ENCODE data around the gene DDX49. TPM values are rescaled to one million over a fixed set of nuclear protein-coding genes. Genes with fewer than 3 reads are reported as not detected.

DDX49 gene
- total RNA-seq, 2 experiments from 2014 or later = 47.9 to 49.7 TPM

DNA sequence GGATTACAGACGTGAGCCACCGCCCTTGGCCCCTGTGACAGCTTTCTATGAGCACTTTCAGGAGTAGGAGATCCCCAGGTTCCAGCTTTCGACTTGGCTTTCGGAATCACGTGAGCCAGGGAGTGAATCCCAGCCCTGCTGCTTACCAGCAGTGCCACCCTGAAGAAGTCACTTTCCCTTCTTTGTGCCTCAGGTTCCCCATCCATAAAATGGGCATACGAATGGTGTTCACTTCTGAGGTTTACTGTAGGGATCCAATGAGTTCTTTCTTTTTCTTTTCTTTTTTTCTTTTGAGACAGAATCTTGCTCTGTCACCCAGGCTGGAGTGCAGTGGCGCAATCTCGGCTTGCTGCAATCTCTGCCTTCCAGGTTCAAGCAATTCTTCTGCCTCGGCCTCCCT, 25.8 kb downstream of the DDX49 start:
- ChIA-PET POLR2A (no interaction called here), CTCF (no interaction called here)
- H3K9me3 Mint-ChIP-seq = no peaks in the 10 kb centered on the region
- peaks cover 29% of the 10 kb centered on the region for H3K27me3 Mint-ChIP-seq
- peaks cover 35% of the 10 kb centered on the region for H3K4me1 ChIP-seq (ENCODE audit: insufficient read depth, low read length)
- H3K4me3 Mint-ChIP-seq = no peak overlapping the region
- H3K27me3 ChIP-seq (ENCODE audit: control insufficient read depth in 1 of 2, insufficient read depth in 2 of 2, low read length in 2 of 2) = peaks cover 9 to 14% of the 10 kb centered on the region in 2 experiments
- no peak overlapping the region for H3K27ac ChIP-seq (ENCODE audit: low read depth in 1 of 2, low read length in 2 of 2)
- no peak for ATAC-seq (ENCODE audit: poor library complexity)
- no peak overlapping the region for H3K27ac Mint-ChIP-seq
- H3K36me3 ChIP-seq (ENCODE audit: insufficient read depth, low read length) = no peaks in the 10 kb centered on the region
- no peaks in the 10 kb centered on the region for H3K4me1 Mint-ChIP-seq (ENCODE audit: low read depth)
- DNase-seq = no peak
- intact Hi-C loops (cut with DNase I, micrococcal nuclease) = no loop called here
- no peaks in the 10 kb centered on the region for H3K36me3 Mint-ChIP-seq (ENCODE audit: low read depth)
- TF ChIP-seq, protein P1, sequence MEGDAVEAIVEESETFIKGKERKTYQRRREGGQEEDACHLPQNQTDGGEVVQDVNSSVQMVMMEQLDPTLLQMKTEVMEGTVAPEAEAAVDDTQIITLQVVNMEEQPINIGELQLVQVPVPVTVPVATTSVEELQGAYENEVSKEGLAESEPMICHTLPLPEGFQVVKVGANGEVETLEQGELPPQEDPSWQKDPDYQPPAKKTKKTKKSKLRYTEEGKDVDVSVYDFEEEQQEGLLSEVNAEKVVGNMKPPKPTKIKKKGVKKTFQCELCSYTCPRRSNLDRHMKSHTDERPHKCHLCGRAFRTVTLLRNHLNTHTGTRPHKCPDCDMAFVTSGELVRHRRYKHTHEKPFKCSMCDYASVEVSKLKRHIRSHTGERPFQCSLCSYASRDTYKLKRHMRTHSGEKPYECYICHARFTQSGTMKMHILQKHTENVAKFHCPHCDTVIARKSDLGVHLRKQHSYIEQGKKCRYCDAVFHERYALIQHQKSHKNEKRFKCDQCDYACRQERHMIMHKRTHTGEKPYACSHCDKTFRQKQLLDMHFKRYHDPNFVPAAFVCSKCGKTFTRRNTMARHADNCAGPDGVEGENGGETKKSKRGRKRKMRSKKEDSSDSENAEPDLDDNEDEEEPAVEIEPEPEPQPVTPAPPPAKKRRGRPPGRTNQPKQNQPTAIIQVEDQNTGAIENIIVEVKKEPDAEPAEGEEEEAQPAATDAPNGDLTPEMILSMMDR (IDR thresholded peaks at IDR 0.05) = no peak
- peaks cover 0 to 8% of the 10 kb centered on the region in 2 experiments for H3K9me3 ChIP-seq (ENCODE audit: control insufficient read depth in 1 of 2, insufficient read depth in 1 of 2, low read length in 2 of 2)
- H3K4me3 ChIP-seq (ENCODE audit: low read length) = no peak overlapping the region

GRCh38 chr19:18946335-18946734, 26.8 kb downstream of the DDX49 start:
- Histone ChIP-seq H3K4me1 (ENCODE audit: insufficient read depth, low read length) (peaks cover 28% of the 10 kb centered on the region), H3K9me3 (ENCODE audit: control insufficient read depth in 1 of 2, insufficient read depth in 1 of 2, low read length in 2 of 2) (peaks cover 0 to 7% of the 10 kb centered on the region in 2 experiments), H3K4me3 (ENCODE audit: low read length) (no peak overlapping the region), H3K27me3 (ENCODE audit: control insufficient read depth in 1 of 2, insufficient read depth in 2 of 2, low read length in 2 of 2) (peaks cover 4 to 9% of the 10 kb centered on the region in 2 experiments), H3K27ac (ENCODE audit: low read depth in 1 of 2, low read length in 2 of 2) (no peak overlapping the region), H3K36me3 (ENCODE audit: insufficient read depth, low read length) (no peaks in the 10 kb centered on the region)
- peaks cover 28% of the 10 kb centered on the region for H3K27me3 Mint-ChIP-seq
- ChIA-PET POLR2A (no interaction called here), CTCF (no interaction called here)
- ATAC-seq (ENCODE audit: poor library complexity) (no peak), DNase-seq (no peak)
- intact Hi-C loops (cut with DNase I, micrococcal nuclease) = no loop called here
- H3K9me3 Mint-ChIP-seq = no peaks in the 10 kb centered on the region
- H3K27ac Mint-ChIP-seq = no peak overlapping the region
- no peak overlapping the region for H3K4me3 Mint-ChIP-seq
- TF ChIP-seq, protein P1 (IDR thresholded peaks at IDR 0.05) = no peak
- no peaks in the 10 kb centered on the region for H3K4me1 Mint-ChIP-seq (ENCODE audit: low read depth)
- no peaks in the 10 kb centered on the region for H3K36me3 Mint-ChIP-seq (ENCODE audit: low read depth)

DNA sequence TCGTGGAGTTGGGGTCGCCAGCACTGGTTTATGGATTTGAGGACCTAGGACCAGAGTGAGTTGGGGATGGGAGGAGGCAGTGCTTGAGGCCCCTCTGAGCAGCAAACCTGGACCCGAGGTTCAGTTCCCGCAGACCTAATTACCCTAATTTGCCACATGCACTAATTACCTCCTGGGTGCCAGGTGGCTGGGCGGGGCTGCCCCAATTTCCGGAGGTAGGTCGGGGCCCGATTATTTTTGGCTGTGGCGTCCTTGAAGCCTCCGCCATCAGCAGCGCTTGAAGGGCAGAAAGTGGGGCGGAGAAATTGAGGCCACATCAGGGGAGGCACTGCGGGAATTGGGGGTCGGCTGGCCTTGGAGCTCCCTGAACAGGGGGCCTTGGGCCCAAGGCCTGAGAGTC, 27.4 kb downstream of the DDX49 start:
- Mint-ChIP-seq H3K27ac (no peak overlapping the region), H3K36me3 (ENCODE audit: low read depth) (no peaks in the 10 kb centered on the region), H3K27me3 (peaks cover 23% of the 10 kb centered on the region), H3K4me1 (ENCODE audit: low read depth) (no peaks in the 10 kb centered on the region), H3K4me3 (no peak overlapping the region), H3K9me3 (no peaks in the 10 kb centered on the region)
- POLR2A ChIA-PET = no interaction called here
- H3K4me1 ChIP-seq (ENCODE audit: insufficient read depth, low read length) = peaks cover 23% of the 10 kb centered on the region
- H3K36me3 ChIP-seq (ENCODE audit: insufficient read depth, low read length) = no peaks in the 10 kb centered on the region
- TF ChIP-seq, protein P1 (IDR thresholded peaks at IDR 0.05) = no peak
- DNase-seq (peak in 1 of 14 experiments; percentile 15), ATAC-seq (ENCODE audit: poor library complexity) (no peak)
- H3K4me3 ChIP-seq (ENCODE audit: low read length) = no peak overlapping the region
- H3K9me3 ChIP-seq (ENCODE audit: control insufficient read depth in 1 of 2, insufficient read depth in 1 of 2, low read length in 2 of 2) = peaks cover 0 to 7% of the 10 kb centered on the region in 2 experiments
- CTCF ChIA-PET = no interaction called here
- H3K27me3 ChIP-seq (ENCODE audit: control insufficient read depth in 1 of 2, insufficient read depth in 2 of 2, low read length in 2 of 2) = peaks cover 2 to 3% of the 10 kb centered on the region in 2 experiments
- no peak overlapping the region for H3K27ac ChIP-seq (ENCODE audit: low read depth in 1 of 2, low read length in 2 of 2)
- intact Hi-C loops (cut with DNase I, micrococcal nuclease) = no loop called here

Measured in CD4-positive, alpha-beta T cell (primary cell).